ENCODE measurements around the gene KRT35.

KRT35 gene

DNA sequence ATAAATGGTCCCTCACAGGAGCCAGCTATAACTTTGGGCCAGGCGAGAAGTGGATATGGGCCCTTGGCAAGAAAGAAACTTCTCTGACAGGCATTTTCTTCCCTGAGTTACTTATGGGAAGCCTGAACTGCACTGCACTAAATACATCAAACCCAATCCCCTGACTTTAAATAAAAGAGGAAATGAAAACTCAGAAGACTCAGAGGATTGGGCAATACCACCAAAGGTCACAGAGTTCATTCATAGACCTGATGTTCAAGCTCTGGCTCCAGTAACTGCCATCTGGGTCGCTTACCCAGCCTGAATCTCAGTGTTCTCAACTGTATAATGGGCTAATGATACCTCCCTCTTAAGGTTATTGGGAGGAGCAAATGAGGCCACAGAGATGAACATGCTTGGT lies 815 bp downstream of the KRT35 start:
- TF ChIP-seq, protein P1, sequence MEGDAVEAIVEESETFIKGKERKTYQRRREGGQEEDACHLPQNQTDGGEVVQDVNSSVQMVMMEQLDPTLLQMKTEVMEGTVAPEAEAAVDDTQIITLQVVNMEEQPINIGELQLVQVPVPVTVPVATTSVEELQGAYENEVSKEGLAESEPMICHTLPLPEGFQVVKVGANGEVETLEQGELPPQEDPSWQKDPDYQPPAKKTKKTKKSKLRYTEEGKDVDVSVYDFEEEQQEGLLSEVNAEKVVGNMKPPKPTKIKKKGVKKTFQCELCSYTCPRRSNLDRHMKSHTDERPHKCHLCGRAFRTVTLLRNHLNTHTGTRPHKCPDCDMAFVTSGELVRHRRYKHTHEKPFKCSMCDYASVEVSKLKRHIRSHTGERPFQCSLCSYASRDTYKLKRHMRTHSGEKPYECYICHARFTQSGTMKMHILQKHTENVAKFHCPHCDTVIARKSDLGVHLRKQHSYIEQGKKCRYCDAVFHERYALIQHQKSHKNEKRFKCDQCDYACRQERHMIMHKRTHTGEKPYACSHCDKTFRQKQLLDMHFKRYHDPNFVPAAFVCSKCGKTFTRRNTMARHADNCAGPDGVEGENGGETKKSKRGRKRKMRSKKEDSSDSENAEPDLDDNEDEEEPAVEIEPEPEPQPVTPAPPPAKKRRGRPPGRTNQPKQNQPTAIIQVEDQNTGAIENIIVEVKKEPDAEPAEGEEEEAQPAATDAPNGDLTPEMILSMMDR (IDR thresholded peaks at IDR 0.05; ENCODE audit: insufficient read depth, low read depth, low read length, missing control alignments) = no peak
- no peak overlapping the region for H3K4me3 ChIP-seq (ENCODE audit: low read depth, low read length)
- no peak for DNase-seq (ENCODE audit: low read depth)

DNA sequence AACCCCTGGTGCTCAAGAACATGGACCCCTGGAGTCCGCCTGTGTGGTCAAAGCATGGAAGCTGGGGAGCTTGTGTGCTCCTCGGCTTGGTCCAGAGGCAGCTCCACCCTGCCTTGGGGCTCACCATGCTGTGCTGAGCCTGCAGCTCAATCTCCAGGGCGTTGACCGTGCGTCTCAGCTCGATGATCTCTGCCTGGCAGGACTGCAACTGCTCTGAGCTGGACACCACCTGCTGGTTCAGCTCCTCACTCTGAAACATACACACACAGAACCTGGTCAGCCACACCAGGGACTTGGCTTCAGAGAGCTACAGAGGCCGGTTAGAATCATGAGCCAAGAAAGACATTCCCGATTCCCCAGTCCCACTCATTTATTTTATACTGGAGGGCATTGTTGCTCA lies 2.7 kb downstream of the KRT35 start:
- DNase-seq (ENCODE audit: low read depth) = no peak
- H3K4me3 ChIP-seq (ENCODE audit: low read depth, low read length) = no peak overlapping the region
- TF ChIP-seq, protein P1 (IDR thresholded peaks at IDR 0.05; ENCODE audit: insufficient read depth, low read depth, low read length, missing control alignments) = no peak

DNA sequence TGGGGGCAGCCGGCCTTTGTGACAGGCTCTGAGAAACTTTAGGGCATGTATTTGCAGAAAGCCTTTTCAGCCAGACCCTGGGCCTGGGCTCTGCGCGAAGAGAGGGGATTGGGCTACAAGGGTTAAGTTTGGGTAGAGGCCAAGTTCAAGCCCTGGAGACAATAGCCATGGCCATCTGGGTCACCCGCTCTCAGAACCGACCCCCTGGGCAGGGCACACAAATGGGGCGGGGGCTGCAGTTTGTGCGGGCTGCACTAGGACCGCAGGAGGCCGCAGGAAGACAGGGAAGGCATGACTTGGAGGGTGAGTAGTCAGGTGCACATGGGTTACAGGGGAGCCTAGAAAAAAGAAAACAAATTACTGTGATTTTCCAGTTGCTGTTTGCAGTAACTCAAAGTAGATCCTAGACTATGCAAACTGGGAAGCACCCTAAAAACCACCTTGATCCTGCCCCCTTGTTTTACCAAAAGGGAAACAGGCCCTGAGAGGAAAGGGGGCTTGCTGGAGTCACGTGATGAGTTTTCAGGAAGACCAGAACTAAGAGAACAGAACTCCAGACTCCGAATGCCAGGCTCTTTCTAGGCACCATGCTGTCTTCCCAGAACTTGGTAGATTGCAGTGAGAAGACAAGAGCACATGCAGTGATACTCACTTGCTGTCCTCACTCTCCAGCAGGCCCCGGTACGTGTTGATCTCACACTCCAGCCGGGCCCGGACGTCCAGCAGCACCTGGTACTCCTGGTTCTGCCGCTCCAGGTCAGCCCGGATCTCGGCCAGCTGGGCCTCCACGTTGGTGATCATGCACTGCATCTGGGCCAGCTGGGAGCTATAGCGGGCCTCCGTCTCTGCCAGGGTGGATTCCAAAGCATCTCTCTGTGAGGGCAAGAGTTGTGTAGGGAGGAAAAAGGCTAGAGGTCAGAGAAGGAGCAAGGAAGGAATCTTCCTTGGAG lies 3.8 kb downstream of the KRT35 start:
- DNase-seq (ENCODE audit: low read depth) = no peak

DNA sequence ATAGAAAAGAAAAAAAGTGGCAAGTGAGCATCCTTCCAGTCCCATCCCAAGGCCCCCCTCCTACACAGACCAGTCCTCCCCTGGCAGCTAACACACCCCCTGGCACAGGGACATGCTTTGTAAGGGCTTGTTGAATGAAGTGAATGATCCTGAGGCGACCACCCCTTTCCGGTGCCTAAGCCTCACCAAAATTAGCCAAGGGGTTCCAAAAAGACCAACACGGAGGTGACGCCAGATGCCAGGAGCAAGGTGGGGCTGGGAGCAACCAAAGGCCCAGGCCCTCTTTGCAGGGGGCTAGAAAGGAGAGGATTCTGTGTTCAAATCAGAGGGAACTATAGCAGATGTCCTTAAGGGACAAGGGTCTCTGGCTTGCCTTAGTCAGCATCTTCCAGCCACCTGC lies 5.5 kb downstream of the KRT35 start:
- TF ChIP-seq, protein P1 (IDR thresholded peaks at IDR 0.05; ENCODE audit: insufficient read depth, low read depth, low read length, missing control alignments) = no peak
- DNase-seq (ENCODE audit: low read depth) = no peak
- no peak overlapping the region for H3K4me3 ChIP-seq (ENCODE audit: low read depth, low read length)

More for the DNA sequence above, 3.8 kb downstream of the KRT35 start:
- TF ChIP-seq, protein P1 (IDR thresholded peaks at IDR 0.05; ENCODE audit: insufficient read depth, low read depth, low read length, missing control alignments) = no peak
- H3K4me3 ChIP-seq (ENCODE audit: low read depth, low read length) = no peak overlapping the region

DNA sequence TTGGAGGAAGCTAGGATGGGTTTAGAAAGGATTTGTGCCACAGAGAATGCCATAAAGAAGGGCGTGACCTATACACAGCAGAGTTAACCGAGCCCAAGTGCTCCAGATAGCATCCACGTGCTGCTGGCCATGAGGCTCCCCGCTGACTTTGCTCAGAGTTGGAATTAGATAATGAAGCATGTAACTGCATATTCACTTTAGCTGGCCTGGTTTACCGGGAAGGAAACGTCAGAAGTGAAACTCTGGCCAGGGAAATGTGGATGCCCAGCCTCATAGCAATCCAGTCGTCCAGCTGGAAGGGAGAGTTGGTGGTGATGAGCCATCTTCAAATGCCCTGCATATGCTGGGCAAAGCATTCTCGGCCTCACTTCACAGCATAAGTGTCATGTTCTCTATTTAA lies 6.1 kb downstream of the KRT35 start:
- DNase-seq (ENCODE audit: low read depth) = no peak
- TF ChIP-seq, protein P1 (IDR thresholded peaks at IDR 0.05; ENCODE audit: insufficient read depth, low read depth, low read length, missing control alignments) = no peak
- no peak overlapping the region for H3K4me3 ChIP-seq (ENCODE audit: low read depth, low read length)

DNA sequence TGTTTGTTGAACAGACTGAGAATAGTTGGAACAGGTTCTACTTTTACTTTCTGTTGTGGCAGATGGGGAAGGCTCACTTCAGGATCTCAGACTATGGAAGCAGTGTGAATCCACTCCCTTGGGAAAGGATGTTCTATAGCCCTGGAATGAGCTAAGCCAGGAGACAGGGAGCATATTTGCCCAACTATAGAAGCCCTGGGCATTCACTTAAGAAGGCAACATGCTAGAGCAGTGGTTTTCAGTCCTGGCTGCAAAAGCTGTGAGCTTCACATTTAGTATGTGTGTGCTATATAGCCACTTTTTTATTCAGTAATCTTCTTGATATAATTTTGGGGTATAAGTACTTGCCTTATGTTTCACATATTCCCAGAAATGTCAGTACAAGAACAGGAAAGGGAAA lies 12.6 kb downstream of the KRT35 start:
- TF ChIP-seq, protein P1 (IDR thresholded peaks at IDR 0.05; ENCODE audit: insufficient read depth, low read depth, low read length, missing control alignments) = no peak
- DNase-seq (ENCODE audit: low read depth) = no peak

More for the DNA sequence above, 12.6 kb downstream of the KRT35 start:
- H3K4me3 ChIP-seq (ENCODE audit: low read depth, low read length) = no peak overlapping the region

Measured in GM12865 (cell line).